Mesenchymal stem cell (in vitro differentiated cells and primary cell): ENCODE results near the gene TMEM63B.

Experiments used
- DNase-seq: peaks from one replicate; pipeline ENCODE4 v3.0.0-alpha.2; 2013
- H2AFZ ChIP-seq: one replicate; pipeline ENCODE4 v1.6.1; 2013; ENCODE audit warnings: low read depth, mild to moderate bottlenecking, control low read depth, inconsistent platforms, low read length, moderate library complexity
- H2AK5ac ChIP-seq: 2 replicates; pipeline ENCODE4 v1.6.1; 2013; ENCODE audit warnings: low read length, moderate library complexity, mild to moderate bottlenecking, inconsistent platforms; ENCODE audit not compliant: severe bottlenecking
- H2BK120ac ChIP-seq: one replicate; pipeline ENCODE4 v1.6.1; 2013; ENCODE audit warnings: low read depth, mild to moderate bottlenecking, inconsistent platforms, low read length, moderate library complexity
- H2BK12ac ChIP-seq, 2 experiments: one replicate each; pipeline ENCODE4 v1.6.1; 2013; ENCODE audit warnings: inconsistent platforms in 2 of 2, low read length in 2 of 2, mild to moderate bottlenecking in 2 of 2, moderate library complexity in 2 of 2, control low read depth in 1 of 2
- H2BK15ac ChIP-seq: one replicate; pipeline ENCODE4 v1.6.1; 2013; ENCODE audit warnings: mild to moderate bottlenecking, low read depth, inconsistent platforms; ENCODE audit not compliant: poor library complexity, severe bottlenecking
- H2BK5ac ChIP-seq: 2 replicates; pipeline ENCODE4 v1.6.1; 2013; ENCODE audit warnings: low read depth, mild to moderate bottlenecking, low read length, control low read depth, inconsistent platforms; ENCODE audit not compliant: poor library complexity, severe bottlenecking
- H3K14ac ChIP-seq, 2 experiments: one replicate each; pipeline ENCODE4 v1.6.1; 2013; ENCODE audit warnings: inconsistent platforms in 2 of 2, low read length in 2 of 2, control low read depth in 1 of 2, mild to moderate bottlenecking in 1 of 2, moderate library complexity in 1 of 2
- H3K18ac ChIP-seq, 2 experiments: one replicate each; pipeline ENCODE4 v1.6.1; 2013; ENCODE audit warnings: inconsistent platforms in 2 of 2, low read length in 2 of 2, control low read depth in 1 of 2, low read depth in 1 of 2, mild to moderate bottlenecking in 1 of 2
- H3K23ac ChIP-seq, 2 experiments: one replicate each; pipeline ENCODE4 v1.6.1; 2013; ENCODE audit warnings: inconsistent platforms in 2 of 2, low read length in 2 of 2, mild to moderate bottlenecking in 2 of 2, moderate library complexity in 2 of 2, control low read depth in 1 of 2
- H3K27ac ChIP-seq: 2 replicates; pipeline ENCODE4 v1.5.1; 2013; ENCODE audit warnings: mild to moderate bottlenecking, moderate library complexity, low read length, control low read depth, inconsistent platforms; ENCODE audit not compliant: poor library complexity, severe bottlenecking
- H3K27me3 ChIP-seq, 2 experiments: 2 replicates each; pipeline versions ENCODE4 v1.6.1 to v1.7.0; 2013; ENCODE audit warnings: low read length in 2 of 2, mild to moderate bottlenecking in 2 of 2, moderate library complexity in 2 of 2, control low read depth in 1 of 2, inconsistent platforms in 1 of 2; ENCODE audit not compliant: control insufficient read depth in 1 of 2, insufficient read depth in 1 of 2
- H3K36me3 ChIP-seq, 2 experiments: 2 replicates each; pipeline versions ENCODE4 v1.6.1 to v1.7.0; 2013; ENCODE audit warnings: low read length in 2 of 2, control low read depth in 1 of 2, inconsistent platforms in 1 of 2, low read depth in 1 of 2, mild to moderate bottlenecking in 1 of 2; ENCODE audit not compliant: insufficient read depth in 2 of 2, control insufficient read depth in 1 of 2
- H3K4ac ChIP-seq, 2 experiments: one replicate each; pipeline ENCODE4 v1.6.1; 2013; ENCODE audit warnings: inconsistent platforms in 2 of 2, low read length in 2 of 2, mild to moderate bottlenecking in 2 of 2, moderate library complexity in 2 of 2, control low read depth in 1 of 2, low read depth in 1 of 2
- H3K4me1 ChIP-seq: 2 replicates; pipeline ENCODE4 v1.6.1; 2013; ENCODE audit warnings: low read depth, low read length, control low read depth; ENCODE audit not compliant: control insufficient read depth, insufficient read depth
- H3K4me2 ChIP-seq: 2 replicates; pipeline ENCODE4 v1.6.1; 2013; ENCODE audit warnings: low read length, mild to moderate bottlenecking, inconsistent platforms; ENCODE audit not compliant: poor library complexity, severe bottlenecking
- H3K4me3 ChIP-seq, 2 experiments: 2 replicates each; pipeline versions ENCODE4 v1.5.1 to v1.7.0; 2013; ENCODE audit warnings: low read length in 2 of 2, mild to moderate bottlenecking in 2 of 2, control low read depth in 1 of 2, low read depth in 1 of 2; ENCODE audit not compliant: insufficient read depth in 1 of 2
- H3K79me1 ChIP-seq: replicated peaks from 2 replicates; pipeline ENCODE4 v1.6.1; 2013; ENCODE audit warnings: mild to moderate bottlenecking, control low read depth, low read length, inconsistent platforms; ENCODE audit not compliant: poor library complexity, severe bottlenecking
- H3K9ac ChIP-seq: 2 replicates; pipeline ENCODE4 v1.7.0; 2013; ENCODE audit warnings: mild to moderate bottlenecking, low read length, moderate library complexity
- H3K9me3 ChIP-seq: 2 replicates; pipeline ENCODE4 v1.7.0; 2013; ENCODE audit warnings: mild to moderate bottlenecking, low read length; ENCODE audit not compliant: control insufficient read depth
- H4K8ac ChIP-seq: one replicate; pipeline ENCODE4 v1.6.1; 2013; ENCODE audit warnings: inconsistent platforms, mild to moderate bottlenecking, low read length, moderate library complexity
- H4K91ac ChIP-seq: one replicate; pipeline ENCODE4 v1.6.1; 2013; ENCODE audit warnings: mild to moderate bottlenecking, low read length, inconsistent platforms
- WGBS: methylation state at CpG from one replicate; pipeline ENCODE4 v1.1.7; 2013; ENCODE audit warnings: mixed read lengths; 5-methylcytosine and 5-hydroxymethylcytosine counted together

Gene TMEM63B

DNA sequence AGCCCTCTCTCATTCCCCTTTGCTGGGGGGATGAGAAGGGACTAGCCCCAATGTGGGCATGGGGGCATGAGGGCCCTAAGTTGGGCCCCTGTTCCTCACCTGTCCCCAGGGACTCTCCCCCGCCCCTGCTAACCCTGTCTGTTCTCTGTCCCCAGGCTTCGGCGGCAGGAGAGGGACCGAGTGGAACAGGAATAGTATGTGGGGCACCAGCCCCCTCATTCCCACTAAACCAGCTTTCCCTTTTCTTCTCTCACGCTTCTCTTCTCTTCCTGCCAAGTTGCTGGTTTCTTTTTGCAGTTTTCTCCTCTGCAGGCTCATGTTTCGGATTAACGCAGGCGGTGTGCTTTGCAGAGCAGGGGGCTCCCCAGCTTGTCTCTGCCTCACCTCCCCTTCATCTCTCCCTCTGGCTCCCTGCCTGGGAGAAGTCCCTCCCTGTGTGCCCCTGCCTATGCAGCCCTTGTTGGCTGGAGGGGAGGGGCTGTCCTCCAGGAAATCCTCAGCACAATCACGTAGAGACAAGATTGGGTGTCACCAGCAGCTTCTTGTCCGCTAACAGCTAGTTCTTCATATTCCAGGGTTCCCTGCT, 7.9 kb downstream of the TMEM63B start:
- H3K27ac ChIP-seq, result no peak overlapping the region
- peaks cover 58% of the 10 kb centered on the region for H3K79me1 ChIP-seq
- H2BK5ac ChIP-seq, result no peak overlapping the region
- H2AFZ ChIP-seq, result no peak overlapping the region
- DNase-seq, result no peak
- WGBS, result 88% methylated on average over 10 of the region's 10 CpGs
- no peak overlapping the region for H4K91ac ChIP-seq
- H2BK15ac ChIP-seq, result no peak overlapping the region
- H2BK12ac ChIP-seq, result no peak overlapping the region
- H2AK5ac ChIP-seq, result no peak overlapping the region
- H3K9ac ChIP-seq, result no peak overlapping the region
- H2BK120ac ChIP-seq, result no peak overlapping the region
- no peak overlapping the region for H4K8ac ChIP-seq
- H3K36me3 ChIP-seq, result peaks cover 53 to 62% of the 10 kb centered on the region in 2 experiments
- no peaks in the 10 kb centered on the region for H3K9me3 ChIP-seq
- H3K14ac ChIP-seq, result no peak overlapping the region
- no peak overlapping the region for H3K4me2 ChIP-seq
- H3K27me3 ChIP-seq, result no peaks in the 10 kb centered on the region
- peaks cover 12% of the 10 kb centered on the region for H3K4me1 ChIP-seq
- no peak overlapping the region for H3K4me3 ChIP-seq
- H3K18ac ChIP-seq, result no peak overlapping the region
- no peak overlapping the region for H3K23ac ChIP-seq
- no peak overlapping the region for H3K4ac ChIP-seq

DNA sequence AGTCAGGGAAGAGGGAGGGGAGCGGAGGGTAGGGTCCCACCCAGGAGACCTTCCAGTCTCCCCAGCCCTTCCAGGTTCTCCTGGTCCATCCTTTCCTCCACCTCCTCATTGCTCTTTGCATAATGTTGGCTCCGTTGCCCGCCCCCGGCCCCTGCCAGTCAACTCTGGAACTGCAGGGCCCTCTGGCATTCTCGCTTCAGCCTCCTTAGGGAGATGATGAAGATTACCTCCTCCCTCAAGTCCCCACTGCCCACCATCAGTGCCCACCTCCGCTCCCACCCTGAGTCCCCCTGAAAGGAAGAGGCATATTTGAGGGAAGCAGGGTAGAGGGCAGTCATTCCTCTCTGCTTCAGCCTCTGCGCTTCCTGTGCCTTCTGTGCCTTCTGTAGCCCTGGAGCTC, 8.5 kb downstream of the TMEM63B start:
- Histone ChIP-seq H2BK15ac (no peak overlapping the region), H2BK12ac (no peak overlapping the region), H4K8ac (no peak overlapping the region), H3K36me3 (peaks cover 59 to 64% of the 10 kb centered on the region in 2 experiments), H2BK5ac (no peak overlapping the region), H3K23ac (no peak overlapping the region), H3K27ac (no peak overlapping the region), H2BK120ac (no peak overlapping the region), H3K4me3 (no peak overlapping the region), H2AFZ (no peak overlapping the region), H3K4me2 (no peak overlapping the region), H3K79me1 (peaks cover 58% of the 10 kb centered on the region), H2AK5ac (no peak overlapping the region), H3K14ac (no peak overlapping the region), H3K9ac (no peak overlapping the region), H3K18ac (no peak overlapping the region), H4K91ac (no peak overlapping the region), H3K27me3 (no peaks in the 10 kb centered on the region), H3K4me1 (peaks cover 12% of the 10 kb centered on the region), H3K9me3 (no peaks in the 10 kb centered on the region), H3K4ac (no peak overlapping the region)
- 79% methylated on average over 5 of the region's 7 CpGs for WGBS
- no peak for DNase-seq

DNA sequence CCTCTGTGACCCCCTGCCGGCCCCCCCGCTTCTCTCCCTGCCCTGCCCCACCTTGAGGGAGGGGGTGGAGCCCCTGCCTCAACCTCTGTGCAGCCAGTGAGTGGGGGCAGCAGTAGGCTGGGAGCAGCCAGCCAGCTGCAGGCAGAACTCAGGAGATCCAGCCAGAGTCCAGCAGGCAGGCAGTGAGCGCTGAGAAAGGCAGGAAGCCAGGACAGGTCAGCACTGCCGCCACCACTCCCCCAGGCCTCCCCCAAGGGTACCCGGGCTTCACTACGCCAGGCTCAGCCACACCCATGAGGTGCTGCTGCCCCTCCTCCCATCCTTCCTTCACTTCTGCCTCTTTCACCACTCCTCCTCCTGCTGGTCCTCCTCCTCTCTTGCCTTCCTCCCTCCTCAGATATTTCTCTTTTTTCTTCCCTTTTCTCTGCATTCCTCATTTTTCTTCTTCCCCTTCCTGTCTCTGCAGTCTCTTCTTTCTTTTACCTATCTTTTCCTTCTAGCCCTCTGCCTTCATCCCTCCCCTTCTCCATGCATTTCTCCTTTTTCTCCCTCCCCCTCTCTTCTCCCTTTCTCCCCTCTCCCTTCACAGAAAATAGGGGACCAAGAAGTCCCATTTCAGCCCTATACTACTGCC, 11.5 kb downstream of the TMEM63B start:
- Histone ChIP-seq H4K8ac (no peak overlapping the region), H2BK12ac (no peak overlapping the region), H3K27ac (no peak overlapping the region), H3K36me3 (peaks cover 83 to 88% of the 10 kb centered on the region in 2 experiments), H3K14ac (no peak overlapping the region), H3K4me3 (no peak overlapping the region), H3K4ac (no peak overlapping the region), H3K18ac (no peak overlapping the region), H3K9me3 (no peaks in the 10 kb centered on the region), H3K4me2 (no peak overlapping the region), H2AK5ac (no peak overlapping the region), H3K9ac (no peak overlapping the region), H2BK5ac (no peak overlapping the region), H2AFZ (no peak overlapping the region), H4K91ac (no peak overlapping the region), H2BK120ac (no peak overlapping the region), H3K4me1 (no peaks in the 10 kb centered on the region), H3K27me3 (no peaks in the 10 kb centered on the region), H2BK15ac (no peak overlapping the region), H3K23ac (no peak overlapping the region), H3K79me1 (peaks cover 51% of the 10 kb centered on the region)
- 61% methylated on average over 4 of the region's 6 CpGs for WGBS
- DNase-seq, result no peak

DNA sequence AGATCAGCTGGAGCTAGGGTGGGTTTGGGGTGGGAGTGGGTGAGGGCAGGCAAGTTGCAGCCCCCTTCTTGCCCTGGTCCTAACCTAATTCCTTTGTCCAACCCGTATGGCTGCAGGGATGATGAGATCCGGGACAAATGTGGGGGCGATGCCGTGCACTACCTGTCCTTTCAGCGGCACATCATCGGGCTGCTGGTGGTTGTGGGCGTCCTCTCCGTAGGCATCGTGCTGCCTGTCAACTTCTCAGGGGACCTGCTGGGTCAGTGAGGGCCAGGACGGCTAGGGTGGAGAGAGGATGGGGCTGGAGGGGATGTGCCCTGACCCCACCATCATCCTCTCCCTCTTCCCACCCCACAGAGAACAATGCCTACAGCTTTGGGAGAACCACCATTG, 12.0 kb downstream of the TMEM63B start:
- no peak overlapping the region for H4K8ac ChIP-seq
- WGBS, result 98% methylated on average over 6 of the region's 10 CpGs

More for the DNA sequence above, 12.0 kb downstream of the TMEM63B start:
- Histone ChIP-seq H2BK12ac (no peak overlapping the region), H3K4me3 (no peak overlapping the region), H3K79me1 (peaks cover 47% of the 10 kb centered on the region), H3K4ac (no peak overlapping the region), H2AK5ac (no peak overlapping the region), H3K36me3 (peaks cover 83 to 92% of the 10 kb centered on the region in 2 experiments), H2BK120ac (no peak overlapping the region), H3K27ac (no peak overlapping the region), H3K14ac (no peak overlapping the region), H3K27me3 (no peaks in the 10 kb centered on the region), H2BK5ac (no peak overlapping the region), H4K91ac (no peak overlapping the region), H2BK15ac (no peak overlapping the region), H2AFZ (no peak overlapping the region), H3K4me2 (no peak overlapping the region), H3K23ac (no peak overlapping the region), H3K4me1 (no peaks in the 10 kb centered on the region), H3K9ac (no peak overlapping the region), H3K9me3 (no peaks in the 10 kb centered on the region), H3K18ac (no peak overlapping the region)
- no peak for DNase-seq
